ENCODE data around the gene MITF.

The MITF gene

GRCh38 chr3:69743975-69744906 lies 5.0 kb downstream of the MITF start:
- TF ChIP-seq, protein P1, sequence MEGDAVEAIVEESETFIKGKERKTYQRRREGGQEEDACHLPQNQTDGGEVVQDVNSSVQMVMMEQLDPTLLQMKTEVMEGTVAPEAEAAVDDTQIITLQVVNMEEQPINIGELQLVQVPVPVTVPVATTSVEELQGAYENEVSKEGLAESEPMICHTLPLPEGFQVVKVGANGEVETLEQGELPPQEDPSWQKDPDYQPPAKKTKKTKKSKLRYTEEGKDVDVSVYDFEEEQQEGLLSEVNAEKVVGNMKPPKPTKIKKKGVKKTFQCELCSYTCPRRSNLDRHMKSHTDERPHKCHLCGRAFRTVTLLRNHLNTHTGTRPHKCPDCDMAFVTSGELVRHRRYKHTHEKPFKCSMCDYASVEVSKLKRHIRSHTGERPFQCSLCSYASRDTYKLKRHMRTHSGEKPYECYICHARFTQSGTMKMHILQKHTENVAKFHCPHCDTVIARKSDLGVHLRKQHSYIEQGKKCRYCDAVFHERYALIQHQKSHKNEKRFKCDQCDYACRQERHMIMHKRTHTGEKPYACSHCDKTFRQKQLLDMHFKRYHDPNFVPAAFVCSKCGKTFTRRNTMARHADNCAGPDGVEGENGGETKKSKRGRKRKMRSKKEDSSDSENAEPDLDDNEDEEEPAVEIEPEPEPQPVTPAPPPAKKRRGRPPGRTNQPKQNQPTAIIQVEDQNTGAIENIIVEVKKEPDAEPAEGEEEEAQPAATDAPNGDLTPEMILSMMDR (conservative IDR thresholded peaks at IDR 0.05; ENCODE audit: low read depth): no peak
- POLR2A ChIA-PET (ENCODE audit: low non-redundant PET): no interaction called here
- no peak for DNase-seq (ENCODE audit: low spot score)
- CTCF ChIA-PET: no interaction called here
- H3K27ac ChIP-seq: no peak overlapping the region

DNA sequence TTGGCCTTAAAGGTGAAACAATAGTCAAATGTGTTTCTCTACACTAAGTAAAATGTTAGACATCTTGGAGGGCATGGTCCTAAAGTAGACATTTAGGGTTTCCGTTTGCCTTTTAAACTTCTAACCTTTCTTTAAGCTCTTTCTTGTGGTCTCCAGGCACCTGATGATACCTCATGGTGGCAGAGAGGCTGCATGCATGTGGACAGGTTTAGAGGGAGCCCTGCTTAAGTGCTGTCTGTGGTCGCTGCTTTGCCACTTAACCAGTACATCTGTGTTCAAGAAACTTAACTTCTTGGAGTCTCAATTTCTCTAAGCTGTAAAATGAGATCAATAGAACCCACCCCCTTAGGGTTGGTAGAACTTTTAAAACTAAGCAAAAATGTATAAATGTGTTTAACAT lies 6.2 kb downstream of the MITF start:
- POLR2A ChIA-PET (ENCODE audit: low non-redundant PET): no interaction called here
- CTCF ChIA-PET: no interaction called here
- TF ChIP-seq, protein P1 (conservative IDR thresholded peaks at IDR 0.05; ENCODE audit: low read depth): no peak
- DNase-seq (ENCODE audit: low spot score): no peak
- no peak overlapping the region for H3K27ac ChIP-seq

- DNase-seq (ENCODE audit: low spot score): no peak
- TF ChIP-seq, protein P1 (conservative IDR thresholded peaks at IDR 0.05; ENCODE audit: low read depth): no peak
- ChIA-PET POLR2A (ENCODE audit: low non-redundant PET) (no interaction called here), CTCF (no interaction called here)
- H3K27ac ChIP-seq: no peak overlapping the region
These were observed 6.9 kb downstream of the MITF start for GRCh38 chr3:69746119-69746518.

DNA sequence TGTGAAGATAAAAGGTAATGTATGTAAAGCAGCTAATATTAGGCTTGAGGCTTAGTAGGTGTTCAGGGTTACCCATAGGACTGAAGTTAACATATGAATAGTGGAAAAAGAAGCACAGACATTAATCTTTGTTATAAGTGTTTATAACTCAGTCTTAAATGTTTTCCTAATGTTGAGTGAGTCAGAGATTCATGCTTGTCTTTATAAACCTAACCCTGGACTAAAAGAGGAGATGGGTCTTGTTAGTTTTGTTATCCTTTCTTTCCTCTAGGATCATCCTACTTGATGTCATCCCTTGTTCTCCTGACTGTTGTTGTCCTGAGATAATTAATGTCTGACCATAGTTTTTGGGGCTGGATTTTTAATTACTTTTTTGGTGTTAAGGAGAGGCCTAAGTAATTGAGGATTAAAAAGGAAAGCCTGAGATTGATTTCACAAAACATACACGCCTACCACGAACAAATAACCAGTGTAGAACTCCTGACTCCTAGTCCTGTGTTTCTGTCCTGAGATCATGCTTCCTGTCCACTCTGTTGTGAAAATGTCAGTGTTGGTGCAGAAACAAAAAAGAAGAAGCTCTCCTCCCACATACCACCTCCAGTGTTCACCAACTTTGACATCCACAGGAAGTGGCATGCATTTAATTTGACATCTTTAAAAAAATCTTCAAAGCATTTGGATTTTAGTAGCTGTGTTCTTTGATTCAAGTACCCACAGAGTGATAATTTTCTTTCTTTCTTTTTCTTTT lies 8.4 kb downstream of the MITF start:
- DNase-seq (ENCODE audit: low spot score): no peak
- no peak overlapping the region for H3K27ac ChIP-seq
- POLR2A ChIA-PET (ENCODE audit: low non-redundant PET): no interaction called here
- CTCF ChIA-PET: interaction anchor here (0.6 kb wide), 2 partner anchors 38 to 1636 kb away, joined by 3 read pairs; no protein-coding TSS in a partner anchor
- TF ChIP-seq, protein P1 (conservative IDR thresholded peaks at IDR 0.05; ENCODE audit: low read depth): no peak

GRCh38 chr3:69748503-69748902 lies 9.2 kb downstream of the MITF start:
- TF ChIP-seq, protein P1 (conservative IDR thresholded peaks at IDR 0.05; ENCODE audit: low read depth): no peak
- ChIA-PET POLR2A (ENCODE audit: low non-redundant PET) (no interaction called here), CTCF (no interaction called here)
- H3K27ac ChIP-seq: no peak overlapping the region
- DNase-seq (ENCODE audit: low spot score): no peak

DNA sequence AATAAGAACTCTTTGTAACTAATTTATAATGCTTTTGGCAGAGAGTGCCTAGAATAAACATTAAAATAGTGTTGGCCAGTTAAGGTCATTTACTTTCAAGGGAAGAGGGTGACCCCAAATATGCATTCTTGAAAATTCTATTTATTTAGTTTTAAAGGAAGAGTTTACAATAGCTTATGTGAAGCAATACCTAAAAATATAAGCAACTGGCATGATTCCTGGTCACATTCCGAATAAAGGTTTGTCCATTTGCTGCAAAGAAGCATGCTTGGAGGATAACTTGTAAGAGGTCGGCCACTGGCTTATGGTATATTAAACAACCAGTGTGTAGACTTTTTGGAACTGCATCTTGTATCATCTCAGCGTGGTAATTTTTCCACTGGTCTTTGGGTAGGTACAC lies 10.2 kb downstream of the MITF start:
- no peak for DNase-seq (ENCODE audit: low spot score)
- CTCF ChIA-PET: no interaction called here
- POLR2A ChIA-PET (ENCODE audit: low non-redundant PET): no interaction called here
- no peak overlapping the region for H3K27ac ChIP-seq
- TF ChIP-seq, protein P1 (conservative IDR thresholded peaks at IDR 0.05; ENCODE audit: low read depth): no peak

Measured in RWPE1 (cell line).